NCI-H345 treated with DMSO at 0.1 percent for 48 hours (cell line): ENCODE results near the gene CYP21A2.
A peak's percentile ranks its signal among the peaks of the same experiment; 100 is the strongest.
"Not testable (repeated sequence)": the region's sequence is repeated elsewhere in the genome, so short reads cannot be mapped to it uniquely, and the experiment has no call there.

Experiments used
- DNase-seq: peaks from one replicate; lab custom pipeline; 2025; ENCODE audit not compliant: unreplicated experiment; lab: John Stamatoyannopoulos, UW

The CYP21A2 gene

GRCh38 chr6:32037598-32038524 is at the start of gene CYP21A2:
Gene CYP21A2, plus strand, starts transcription at chr6:32038415. Its CDS starts 8 bp downstream, at chr6:32038423.
- not testable (repeated sequence) for DNase-seq

- not testable (repeated sequence) for DNase-seq
These were observed 48.9 kb upstream of the CYP21A2 start for GRCh38 chr6:31989363-31989762.

GRCh38 chr6:31994421-31994820 is 43.8 kb upstream of the CYP21A2 start:
- not testable (repeated sequence) for DNase-seq

GRCh38 chr6:31996385-31996784 is 41.8 kb upstream of the CYP21A2 start:
- DNase-seq: not testable (repeated sequence)

GRCh38 chr6:32002546-32003268 is 35.5 kb upstream of the CYP21A2 start:
- not testable (repeated sequence) for DNase-seq

- not testable (repeated sequence) for DNase-seq
These were observed 34.9 kb upstream of the CYP21A2 start for GRCh38 chr6:32003301-32003700.

- DNase-seq: not testable (repeated sequence)
These were observed 33.8 kb upstream of the CYP21A2 start for GRCh38 chr6:32004393-32004792.

- peak; percentile 20 for DNase-seq
These were observed 33.2 kb upstream of the CYP21A2 start for GRCh38 chr6:32004864-32005537.

- DNase-seq: not testable (repeated sequence)
These were observed 32.7 kb upstream of the CYP21A2 start for GRCh38 chr6:32005538-32005880.

GRCh38 chr6:32005991-32006529 is 32.2 kb upstream of the CYP21A2 start:
- not testable (repeated sequence) for DNase-seq

GRCh38 chr6:32007086-32007485 is 31.1 kb upstream of the CYP21A2 start:
- DNase-seq: not testable (repeated sequence)

- DNase-seq: not testable (repeated sequence)
These were observed 30.2 kb upstream of the CYP21A2 start for GRCh38 chr6:32008037-32008436.

GRCh38 chr6:32008616-32009015 is 29.6 kb upstream of the CYP21A2 start:
- not testable (repeated sequence) for DNase-seq

GRCh38 chr6:32009537-32009936 is 28.7 kb upstream of the CYP21A2 start:
- not testable (repeated sequence) for DNase-seq

- DNase-seq: not testable (repeated sequence)
These were observed 27.2 kb upstream of the CYP21A2 start for GRCh38 chr6:32010856-32011530.

- not testable (repeated sequence) for DNase-seq
These were observed 25.1 kb upstream of the CYP21A2 start for GRCh38 chr6:32012941-32013617.

GRCh38 chr6:32013738-32014137 is 24.5 kb upstream of the CYP21A2 start:
- not testable (repeated sequence) for DNase-seq

GRCh38 chr6:32014547-32014946 is 23.7 kb upstream of the CYP21A2 start, which contains the start of gene C4B:
Gene C4B, plus strand, starts transcription at chr6:32014795. Its CDS starts 51 bp downstream, at chr6:32014846.
- DNase-seq: not testable (repeated sequence)

- not testable (repeated sequence) for DNase-seq
These were observed 16.1 kb upstream of the CYP21A2 start for GRCh38 chr6:32022100-32022499.

GRCh38 chr6:32028631-32029030 is 9.6 kb upstream of the CYP21A2 start:
- not testable (repeated sequence) for DNase-seq
